ENCODE results near the gene AQP12A. TPM values are rescaled to one million over a fixed set of nuclear protein-coding genes. Genes with fewer than 3 reads are reported as not detected.

Gene AQP12A
- total RNA-seq, 1 experiment from 2014 or later: not detected

DNA sequence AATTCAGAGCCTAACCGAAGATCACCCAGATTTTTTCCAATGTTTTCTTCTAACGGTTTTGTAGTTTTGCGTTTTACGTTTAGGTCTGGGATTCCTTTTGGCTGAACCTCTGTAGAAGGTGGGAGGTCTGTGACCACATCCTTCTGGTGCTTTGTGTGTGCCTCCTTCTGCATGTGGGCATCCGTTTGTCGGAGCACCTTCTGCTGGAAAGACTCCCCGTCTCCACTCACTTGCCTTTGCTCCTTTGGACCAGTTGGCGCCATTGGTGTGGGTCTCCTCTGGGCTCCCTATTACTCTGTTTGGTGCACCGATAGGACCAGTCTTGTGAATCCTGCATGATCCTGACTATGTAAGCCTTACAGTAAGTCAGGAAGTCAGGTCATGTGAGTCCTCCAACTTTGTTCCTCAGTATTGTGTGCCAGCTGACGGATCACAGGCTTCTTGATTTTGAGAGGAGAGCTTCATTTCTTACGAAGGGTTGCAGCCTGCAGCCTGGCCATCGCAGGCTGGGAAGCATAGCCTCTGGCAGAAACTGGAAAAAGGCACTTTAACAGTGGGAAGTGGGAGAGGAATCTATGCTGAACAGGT lies 13.6 kb downstream of the AQP12A start:
- Histone ChIP-seq H3K4me2 (ENCODE audit: low read length) (no peak overlapping the region), H3K9me3 (ENCODE audit: low read length) (no peaks in the 10 kb centered on the region), H2AFZ (ENCODE audit: low read length) (no peak overlapping the region), H3K4me1 (ENCODE audit: insufficient read depth, low read length) (no peaks in the 10 kb centered on the region), H3K36me3 (ENCODE audit: low read depth, low read length) (no peaks in the 10 kb centered on the region), H3K27me3 (ENCODE audit: low read length) (peaks cover 67% of the 10 kb centered on the region), H3F3A (ENCODE audit: low read length, unreplicated experiment) (no peaks in the 10 kb centered on the region), H3K9ac (ENCODE audit: low read length) (no peak overlapping the region), H3K4me3 (ENCODE audit: low read length) (no peak overlapping the region), H3K9me2 (replicated peaks; ENCODE audit: low read length) (no peaks in the 10 kb centered on the region), H3K79me2 (ENCODE audit: low read length) (no peaks in the 10 kb centered on the region), H4K20me1 (ENCODE audit: low read length) (no peaks in the 10 kb centered on the region), H3K27ac (ENCODE audit: low read length) (no peak overlapping the region)
- no TSS peak for BruUV-seq (replicated peaks)
- ATAC-seq: no peak
- TF ChIP-seq EZH2 (IDR thresholded peaks at IDR 0.05; ENCODE audit: low read length, unreplicated experiment) (no peak), EZH2phosphoT487 (IDR thresholded peaks at IDR 0.05; ENCODE audit: borderline replicate concordance, low read length) (no peak)
- TF ChIP-seq, protein P1, sequence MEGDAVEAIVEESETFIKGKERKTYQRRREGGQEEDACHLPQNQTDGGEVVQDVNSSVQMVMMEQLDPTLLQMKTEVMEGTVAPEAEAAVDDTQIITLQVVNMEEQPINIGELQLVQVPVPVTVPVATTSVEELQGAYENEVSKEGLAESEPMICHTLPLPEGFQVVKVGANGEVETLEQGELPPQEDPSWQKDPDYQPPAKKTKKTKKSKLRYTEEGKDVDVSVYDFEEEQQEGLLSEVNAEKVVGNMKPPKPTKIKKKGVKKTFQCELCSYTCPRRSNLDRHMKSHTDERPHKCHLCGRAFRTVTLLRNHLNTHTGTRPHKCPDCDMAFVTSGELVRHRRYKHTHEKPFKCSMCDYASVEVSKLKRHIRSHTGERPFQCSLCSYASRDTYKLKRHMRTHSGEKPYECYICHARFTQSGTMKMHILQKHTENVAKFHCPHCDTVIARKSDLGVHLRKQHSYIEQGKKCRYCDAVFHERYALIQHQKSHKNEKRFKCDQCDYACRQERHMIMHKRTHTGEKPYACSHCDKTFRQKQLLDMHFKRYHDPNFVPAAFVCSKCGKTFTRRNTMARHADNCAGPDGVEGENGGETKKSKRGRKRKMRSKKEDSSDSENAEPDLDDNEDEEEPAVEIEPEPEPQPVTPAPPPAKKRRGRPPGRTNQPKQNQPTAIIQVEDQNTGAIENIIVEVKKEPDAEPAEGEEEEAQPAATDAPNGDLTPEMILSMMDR (conservative IDR thresholded peaks at IDR 0.05; ENCODE audit: low read depth, low read length): no peak
- intact Hi-C loops (cut with micrococcal nuclease): no loop called here
- ChIA-PET CTCF (no interaction called here), POLR2A (ENCODE audit: unreplicated experiment) (no interaction called here)
- DNase-seq: no peak

DNA sequence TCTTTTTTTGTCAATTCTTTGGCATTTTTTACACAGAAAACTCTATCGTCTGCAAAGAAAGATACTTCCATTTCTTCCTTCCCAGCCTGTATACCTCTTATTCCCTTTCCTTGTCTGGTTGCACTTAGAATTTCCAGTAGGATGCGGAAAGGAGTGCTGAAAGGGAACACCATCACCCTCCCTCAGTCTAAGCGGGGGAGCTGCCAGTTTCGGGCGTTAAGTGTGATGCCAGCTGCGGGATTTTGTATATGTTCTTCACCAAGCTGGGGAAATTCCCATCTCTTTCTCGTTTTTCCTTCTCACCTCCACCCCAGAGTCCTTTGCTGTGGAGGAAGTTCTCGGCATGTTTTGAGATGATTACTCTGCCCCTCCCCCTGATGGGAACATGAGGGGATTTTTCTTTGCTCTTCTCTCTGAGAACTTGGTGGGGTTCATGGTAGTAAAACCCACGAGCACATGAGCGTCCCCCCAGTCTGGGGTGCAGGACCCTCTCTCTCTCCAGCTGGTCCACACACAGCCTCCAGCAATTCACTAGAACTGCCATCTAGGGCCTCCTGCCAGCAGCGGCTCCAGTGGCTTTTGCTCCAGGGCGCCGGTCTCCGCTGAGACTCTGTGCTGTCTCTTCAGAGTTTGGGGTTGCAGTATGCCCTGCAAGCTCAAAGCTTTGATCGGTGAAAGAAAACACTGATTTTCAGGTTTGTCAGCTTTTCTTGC lies 15.5 kb downstream of the AQP12A start:
- BruUV-seq (replicated peaks): no TSS peak
- no peak for ATAC-seq
- Histone ChIP-seq H2AFZ (ENCODE audit: low read length) (no peak overlapping the region), H3K36me3 (ENCODE audit: low read depth, low read length) (no peaks in the 10 kb centered on the region), H3K27me3 (ENCODE audit: low read length) (peaks cover 75% of the 10 kb centered on the region), H3K9me2 (replicated peaks; ENCODE audit: low read length) (no peaks in the 10 kb centered on the region), H3K27ac (ENCODE audit: low read length) (no peak overlapping the region), H3F3A (ENCODE audit: low read length, unreplicated experiment) (no peaks in the 10 kb centered on the region), H3K4me2 (ENCODE audit: low read length) (no peak overlapping the region), H3K9me3 (ENCODE audit: low read length) (no peaks in the 10 kb centered on the region), H3K9ac (ENCODE audit: low read length) (no peak overlapping the region), H4K20me1 (ENCODE audit: low read length) (no peaks in the 10 kb centered on the region), H3K4me3 (ENCODE audit: low read length) (no peak overlapping the region), H3K4me1 (ENCODE audit: insufficient read depth, low read length) (no peaks in the 10 kb centered on the region), H3K79me2 (ENCODE audit: low read length) (no peaks in the 10 kb centered on the region)
- CTCF ChIA-PET: no interaction called here
- TF ChIP-seq EZH2phosphoT487 (IDR thresholded peaks at IDR 0.05; ENCODE audit: borderline replicate concordance, low read length) (no peak), EZH2 (IDR thresholded peaks at IDR 0.05; ENCODE audit: low read length, unreplicated experiment) (no peak)
- TF ChIP-seq, protein P1 (conservative IDR thresholded peaks at IDR 0.05; ENCODE audit: low read depth, low read length): no peak
- no peak for DNase-seq
- intact Hi-C loops (cut with micrococcal nuclease): no loop called here
- POLR2A ChIA-PET (ENCODE audit: unreplicated experiment): no interaction called here

GRCh38 chr2:240707821-240708220 lies 16.2 kb downstream of the AQP12A start:
- Histone ChIP-seq H4K20me1 (ENCODE audit: low read length) (no peaks in the 10 kb centered on the region), H3K4me2 (ENCODE audit: low read length) (no peak overlapping the region), H3K27ac (ENCODE audit: low read length) (no peak overlapping the region), H3K36me3 (ENCODE audit: low read depth, low read length) (no peaks in the 10 kb centered on the region), H3F3A (ENCODE audit: low read length, unreplicated experiment) (no peaks in the 10 kb centered on the region), H3K79me2 (ENCODE audit: low read length) (no peaks in the 10 kb centered on the region), H3K9ac (ENCODE audit: low read length) (no peak overlapping the region), H2AFZ (ENCODE audit: low read length) (no peak overlapping the region), H3K9me3 (ENCODE audit: low read length) (no peaks in the 10 kb centered on the region), H3K4me3 (ENCODE audit: low read length) (no peak overlapping the region), H3K4me1 (ENCODE audit: insufficient read depth, low read length) (no peaks in the 10 kb centered on the region), H3K27me3 (ENCODE audit: low read length) (peaks cover 73% of the 10 kb centered on the region), H3K9me2 (replicated peaks; ENCODE audit: low read length) (no peaks in the 10 kb centered on the region)
- ATAC-seq: no peak
- no TSS peak for BruUV-seq (replicated peaks)
- CTCF ChIA-PET: no interaction called here
- TF ChIP-seq EZH2 (IDR thresholded peaks at IDR 0.05; ENCODE audit: low read length, unreplicated experiment) (no peak), EZH2phosphoT487 (IDR thresholded peaks at IDR 0.05; ENCODE audit: borderline replicate concordance, low read length) (no peak)
- TF ChIP-seq, protein P1 (conservative IDR thresholded peaks at IDR 0.05; ENCODE audit: low read depth, low read length): no peak
- no peak for DNase-seq
- POLR2A ChIA-PET (ENCODE audit: unreplicated experiment): no interaction called here
- intact Hi-C loops (cut with micrococcal nuclease): no loop called here
